ENCODE results near the gene DDC.

The DDC gene

DNA sequence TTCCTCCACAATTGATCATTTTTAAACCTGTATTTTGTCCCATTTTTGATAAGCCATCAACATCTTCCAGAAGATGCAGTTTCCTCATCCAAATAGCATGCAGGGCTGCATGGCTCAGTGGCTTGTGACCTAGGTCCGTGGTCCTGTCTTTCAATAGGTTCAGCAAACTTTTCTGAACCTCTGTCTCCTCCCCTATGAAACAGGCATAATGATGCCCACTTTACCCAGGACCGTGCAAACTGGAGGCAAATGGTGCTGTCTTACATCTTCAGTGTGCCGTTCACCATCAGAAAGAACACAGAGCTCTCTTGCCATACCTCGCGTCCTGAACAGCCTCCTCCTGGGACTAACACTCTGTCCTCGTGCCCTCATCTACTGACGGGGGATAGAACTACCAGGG lies 92.8 kb downstream of the DDC start:
- H3K4me3 ChIP-seq (ENCODE audit: low read depth, low read length), result no peak overlapping the region

DNA sequence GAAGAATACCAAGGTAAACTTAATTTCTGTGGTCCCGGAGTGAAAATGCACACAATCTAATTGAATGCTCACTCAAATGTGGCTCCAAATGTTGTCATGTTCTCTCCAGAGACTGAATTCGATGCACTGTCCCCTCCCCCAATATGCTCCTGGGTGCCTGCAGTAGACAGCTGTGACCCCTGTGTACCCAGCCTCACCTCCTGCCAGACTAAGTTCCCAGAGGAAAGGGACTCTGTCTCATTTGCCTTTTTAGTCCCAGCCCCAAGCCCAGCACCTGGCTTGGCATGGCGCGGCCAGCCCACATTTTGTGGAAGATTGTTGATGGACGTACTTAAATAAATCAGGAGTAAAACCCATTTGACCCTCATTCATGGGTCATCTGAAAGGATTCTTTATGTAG lies 93.2 kb downstream of the DDC start:
- H3K4me3 ChIP-seq (ENCODE audit: low read depth, low read length), result no peak overlapping the region
- TF ChIP-seq, protein P1, sequence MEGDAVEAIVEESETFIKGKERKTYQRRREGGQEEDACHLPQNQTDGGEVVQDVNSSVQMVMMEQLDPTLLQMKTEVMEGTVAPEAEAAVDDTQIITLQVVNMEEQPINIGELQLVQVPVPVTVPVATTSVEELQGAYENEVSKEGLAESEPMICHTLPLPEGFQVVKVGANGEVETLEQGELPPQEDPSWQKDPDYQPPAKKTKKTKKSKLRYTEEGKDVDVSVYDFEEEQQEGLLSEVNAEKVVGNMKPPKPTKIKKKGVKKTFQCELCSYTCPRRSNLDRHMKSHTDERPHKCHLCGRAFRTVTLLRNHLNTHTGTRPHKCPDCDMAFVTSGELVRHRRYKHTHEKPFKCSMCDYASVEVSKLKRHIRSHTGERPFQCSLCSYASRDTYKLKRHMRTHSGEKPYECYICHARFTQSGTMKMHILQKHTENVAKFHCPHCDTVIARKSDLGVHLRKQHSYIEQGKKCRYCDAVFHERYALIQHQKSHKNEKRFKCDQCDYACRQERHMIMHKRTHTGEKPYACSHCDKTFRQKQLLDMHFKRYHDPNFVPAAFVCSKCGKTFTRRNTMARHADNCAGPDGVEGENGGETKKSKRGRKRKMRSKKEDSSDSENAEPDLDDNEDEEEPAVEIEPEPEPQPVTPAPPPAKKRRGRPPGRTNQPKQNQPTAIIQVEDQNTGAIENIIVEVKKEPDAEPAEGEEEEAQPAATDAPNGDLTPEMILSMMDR (IDR thresholded peaks at IDR 0.05; ENCODE audit: borderline replicate concordance, insufficient read depth, low read depth, low read length), result no peak

More for the DNA sequence above, 92.8 kb downstream of the DDC start:
- TF ChIP-seq, protein P1 (IDR thresholded peaks at IDR 0.05; ENCODE audit: borderline replicate concordance, insufficient read depth, low read depth, low read length), result no peak

DNA sequence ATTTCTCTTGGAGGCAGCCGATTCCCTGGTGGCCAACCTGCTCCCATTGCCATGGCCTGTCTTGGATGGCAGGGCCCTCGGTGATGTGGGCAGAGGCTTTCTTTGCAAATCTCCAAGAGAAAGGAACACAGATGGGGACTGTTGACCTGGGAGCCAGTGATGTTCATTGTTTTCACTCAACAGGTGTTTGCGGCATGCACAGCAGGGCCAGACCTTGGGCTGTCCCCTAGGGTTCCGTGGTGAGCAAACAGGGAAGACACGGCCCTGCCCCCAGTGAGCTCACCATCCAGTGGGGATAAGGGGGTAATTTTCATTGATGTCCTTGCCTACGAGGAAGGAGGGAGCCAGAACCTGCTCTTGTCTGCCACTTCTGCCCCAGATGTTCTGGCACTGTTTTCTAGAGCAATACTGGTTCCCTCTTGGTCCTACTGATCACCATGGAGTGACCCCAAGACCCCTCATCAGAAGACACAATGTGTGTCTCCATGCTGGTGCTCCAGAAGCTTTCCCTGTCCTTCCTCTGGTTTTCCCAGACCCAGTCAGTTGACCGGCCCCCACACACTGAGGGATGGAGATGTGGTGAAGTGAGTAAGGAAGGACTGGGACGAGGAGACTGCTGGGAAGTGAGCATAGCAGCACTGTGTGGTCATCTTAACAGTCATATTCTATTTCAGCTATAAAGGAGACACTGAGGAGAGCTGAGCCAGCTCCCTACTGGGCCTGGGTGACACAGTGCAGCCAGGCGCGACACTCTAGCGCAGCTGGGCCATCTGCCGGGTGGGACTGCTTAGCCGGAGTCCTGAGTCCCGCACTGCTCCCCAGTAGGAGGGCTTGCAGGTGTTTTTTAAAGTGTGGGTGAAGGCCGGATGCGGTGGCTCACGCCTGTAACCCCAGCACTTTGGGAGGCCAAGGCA lies 94.7 kb downstream of the DDC start:
- TF ChIP-seq, protein P1 (IDR thresholded peaks at IDR 0.05; ENCODE audit: borderline replicate concordance, insufficient read depth, low read depth, low read length), result no peak
- no peak overlapping the region for H3K4me3 ChIP-seq (ENCODE audit: low read depth, low read length)

DNA sequence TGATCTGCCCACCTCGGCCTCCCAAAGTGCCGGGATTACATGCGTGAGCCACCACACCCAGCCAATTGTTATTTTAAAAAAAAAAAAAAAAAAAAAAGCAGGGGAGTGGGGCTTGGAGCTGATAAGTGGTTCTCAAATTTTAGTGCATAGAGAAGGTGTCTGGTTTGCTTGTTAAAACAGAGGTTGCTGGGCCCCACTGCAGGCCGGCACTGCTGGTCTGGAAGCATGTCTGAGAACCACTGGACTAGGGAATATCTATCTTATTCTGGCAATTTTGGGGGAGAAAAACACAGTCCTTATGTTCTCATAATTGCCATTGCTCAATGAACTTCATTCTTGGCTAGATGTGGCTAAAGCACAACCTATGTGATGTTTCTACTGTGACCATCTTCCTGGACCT lies 96.0 kb downstream of the DDC start:
- no peak overlapping the region for H3K4me3 ChIP-seq (ENCODE audit: low read depth, low read length)
- TF ChIP-seq, protein P1 (IDR thresholded peaks at IDR 0.05; ENCODE audit: borderline replicate concordance, insufficient read depth, low read depth, low read length), result no peak

DNA sequence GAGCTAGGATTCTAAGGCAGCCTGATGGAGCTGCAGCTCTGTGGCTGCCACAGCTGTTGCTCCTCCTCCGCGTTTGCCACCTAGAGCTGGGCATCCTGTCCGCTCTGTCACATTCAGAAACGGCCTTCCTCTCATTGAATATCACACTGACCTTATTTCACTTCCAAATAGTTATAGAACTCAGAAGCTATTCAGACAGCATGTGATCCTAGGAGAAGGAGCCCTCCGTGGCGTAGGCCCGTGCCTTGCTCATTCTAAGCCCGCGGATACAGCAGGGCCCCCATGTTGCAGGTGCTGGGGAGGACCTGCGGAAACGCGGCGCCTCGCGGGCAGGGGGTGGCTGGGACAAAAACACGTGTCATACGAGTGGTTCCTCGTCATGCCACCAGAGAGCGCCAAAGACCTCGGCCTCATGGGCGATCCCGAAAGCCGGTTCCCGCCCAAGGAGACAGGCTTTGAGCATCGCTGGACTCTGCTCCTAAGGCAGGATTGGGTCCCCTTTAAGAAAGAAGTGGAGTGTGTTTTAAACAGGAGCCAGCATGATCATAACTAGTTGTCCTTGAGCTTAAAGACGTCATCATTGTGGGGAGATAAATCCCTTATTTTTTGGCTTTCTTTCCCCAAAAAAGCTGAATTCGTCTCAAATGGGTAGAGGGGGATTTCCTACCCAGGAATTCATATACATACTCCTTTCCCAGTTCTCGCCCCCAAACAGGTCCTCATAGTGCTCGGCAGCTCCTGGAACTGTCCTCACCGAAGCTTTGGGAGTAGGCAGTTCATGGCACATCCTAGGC lies 97.2 kb downstream of the DDC start:
- TF ChIP-seq, protein P1 (IDR thresholded peaks at IDR 0.05; ENCODE audit: borderline replicate concordance, insufficient read depth, low read depth, low read length), result peak; percentile 88
- H3K4me3 ChIP-seq (ENCODE audit: low read depth, low read length), result no peak overlapping the region

DNA sequence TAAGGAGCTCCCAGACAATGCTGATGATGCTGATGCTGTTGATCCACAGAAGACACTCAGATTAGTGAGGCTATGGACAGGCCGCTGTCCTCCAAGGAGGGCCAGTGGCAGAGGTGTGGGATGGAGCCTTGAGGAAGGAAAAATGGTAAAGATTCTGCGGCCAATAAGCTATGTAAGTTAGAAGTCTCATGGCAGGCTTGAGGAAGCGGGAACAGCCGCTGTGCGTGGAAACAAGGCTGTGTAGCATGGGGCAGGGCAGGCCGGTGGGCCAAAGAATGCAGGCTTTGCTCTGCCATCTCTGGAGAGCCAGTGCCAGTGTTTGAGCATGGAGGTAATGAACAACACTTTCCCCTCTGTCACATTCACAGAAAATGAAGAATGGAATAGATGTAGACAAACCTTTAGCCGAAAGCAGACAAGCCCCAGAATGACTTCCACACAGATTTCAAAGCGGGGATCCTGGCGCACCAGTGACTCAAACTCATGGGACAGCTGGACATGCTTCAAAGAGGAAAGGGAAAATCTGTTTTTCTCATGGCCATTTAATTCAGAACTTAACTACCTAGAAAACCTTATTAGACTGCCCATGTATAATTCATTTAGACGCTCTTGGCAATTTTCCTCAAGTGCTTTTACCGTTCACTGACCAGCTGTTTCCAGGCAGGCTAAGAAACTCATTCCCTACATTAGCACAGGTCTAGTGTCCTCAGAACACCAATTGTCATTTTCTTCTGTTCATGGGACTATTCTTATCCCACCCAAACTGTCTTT lies 98.2 kb downstream of the DDC start:
- TF ChIP-seq, protein P1 (IDR thresholded peaks at IDR 0.05; ENCODE audit: borderline replicate concordance, insufficient read depth, low read depth, low read length), result no peak
- no peak overlapping the region for H3K4me3 ChIP-seq (ENCODE audit: low read depth, low read length)
